A673 (cell line): ENCODE measurements around the gene ZNF18. TPM values are rescaled to one million over a fixed set of nuclear protein-coding genes. Genes with fewer than 3 reads are reported as not detected.

Experiments
- BruUV-seq: library from RNA; stranded (reverse); fragments of 400-500 nt; replicated peaks from 2 replicates; lab custom pipeline; 2021; lab: Mats Ljungman, UMichigan
- CTCF ChIA-PET: fragments of 300-600 bp; sonication (Branson Sonifier 250); formaldehyde crosslinking; loops from one replicate; lab custom pipeline; 2022; ENCODE audit warnings: antibody characterized with exemption; lab: Charles Lee
- POLR2A ChIA-PET: fragments of 300-600 bp; sonication (Branson Sonifier 250); formaldehyde crosslinking; loops from one replicate; lab custom pipeline; 2022; ENCODE audit warnings: antibody characterized with exemption; ENCODE audit not compliant: low non-redundant PET; lab: Charles Lee
- DNase-seq: peaks from one replicate; pipeline ENCODE4 v3.0.0-alpha.2; 2015; ENCODE audit warnings: low spot score
- H3K27ac ChIP-seq: fragments of 200-600 bp; sonication (generic); 2 replicates; pipeline ENCODE4 v1.5.1; 2016; ENCODE audit warnings: mixed run types, low read depth, mild to moderate bottlenecking, mixed read lengths, antibody characterized with exemption, low read length; ENCODE audit not compliant: poor library complexity, severe bottlenecking
- H3K27me3 ChIP-seq: fragments of 200-600 bp; sonication (generic); replicated peaks from 2 replicates; pipeline ENCODE4 v1.6.1; 2017; ENCODE audit warnings: mixed run types, low read depth, mild to moderate bottlenecking, mixed read lengths, antibody characterized with exemption, low read length; ENCODE audit not compliant: insufficient read depth, poor library complexity
- H3K36me3 ChIP-seq: fragments of 200-600 bp; sonication (generic); 2 replicates; pipeline ENCODE4 v1.6.1; 2016; ENCODE audit warnings: mixed run types, mild to moderate bottlenecking, mixed read lengths, antibody characterized with exemption, low read length; ENCODE audit not compliant: insufficient read depth, poor library complexity, severe bottlenecking
- H3K4me1 ChIP-seq: fragments of 200-600 bp; sonication (generic); 2 replicates; pipeline ENCODE4 v1.6.1; 2017; ENCODE audit warnings: mixed run types, mild to moderate bottlenecking, mixed read lengths, antibody characterized with exemption, low read length; ENCODE audit not compliant: insufficient read depth, poor library complexity, severe bottlenecking
- H3K4me3 ChIP-seq: fragments of 200-600 bp; sonication (generic); 2 replicates; pipeline ENCODE4 v1.5.1; 2016; ENCODE audit warnings: low read depth, mixed run types, mild to moderate bottlenecking, mixed read lengths, low read length; ENCODE audit not compliant: poor library complexity, severe bottlenecking
- H3K9me3 ChIP-seq: fragments of 200-600 bp; sonication (generic); 2 replicates; pipeline ENCODE4 v1.6.1; 2016; ENCODE audit warnings: mixed run types, low read depth, mild to moderate bottlenecking, mixed read lengths, antibody characterized with exemption, low read length; ENCODE audit not compliant: poor library complexity, severe bottlenecking
- EZH2 ChIP-seq: fragments of 200-600 bp; sonication (generic); IDR thresholded peaks from 2 replicates; pipeline ENCODE4 v1.6.1; 2017; ENCODE audit warnings: borderline replicate concordance, low read depth, mild to moderate bottlenecking, mixed read lengths, antibody characterized with exemption, low read length; ENCODE audit not compliant: poor library complexity, severe bottlenecking
- intact Hi-C: fragments of 100-400 bp; cut with micrococcal nuclease; formaldehyde crosslinking; loops from one replicate; pipeline ENCODE4 v1.10.0; 2022; ENCODE audit not compliant: unreplicated experiment
- total RNA-seq: library from RNA; stranded (reverse); gene quantifications from 2 replicates; pipeline ENCODE4 v1.2.3, GENCODE V29; 2021
- TF ChIP-seq, protein P1 (sequence below): fragments of 300-800, 200-600 bp; sonication (generic); conservative IDR thresholded peaks from 2 replicates; pipeline ENCODE4 v1.5.1; 2017; ENCODE audit warnings: low read depth, mild to moderate bottlenecking, antibody characterized with exemption, low read length, moderate library complexity, mixed read lengths

ZNF18 gene
- total RNA-seq, 1 experiment from 2014 or later = 11.9 TPM

GRCh38 chr17:12027658-12028057 is 30.4 kb upstream of the ZNF18 start:
- H3K4me3 ChIP-seq = no peak overlapping the region
- no peaks in the 10 kb centered on the region for H3K9me3 ChIP-seq
- H3K36me3 ChIP-seq = no peaks in the 10 kb centered on the region
- intact Hi-C loops = no loop called here
- no TSS peak for BruUV-seq
- no peak overlapping the region for H3K27ac ChIP-seq
- DNase-seq = no peak
- peaks cover 12% of the 10 kb centered on the region for H3K4me1 ChIP-seq
- ChIA-PET POLR2A (no interaction called here), CTCF (no interaction called here)
- TF ChIP-seq, protein P1, sequence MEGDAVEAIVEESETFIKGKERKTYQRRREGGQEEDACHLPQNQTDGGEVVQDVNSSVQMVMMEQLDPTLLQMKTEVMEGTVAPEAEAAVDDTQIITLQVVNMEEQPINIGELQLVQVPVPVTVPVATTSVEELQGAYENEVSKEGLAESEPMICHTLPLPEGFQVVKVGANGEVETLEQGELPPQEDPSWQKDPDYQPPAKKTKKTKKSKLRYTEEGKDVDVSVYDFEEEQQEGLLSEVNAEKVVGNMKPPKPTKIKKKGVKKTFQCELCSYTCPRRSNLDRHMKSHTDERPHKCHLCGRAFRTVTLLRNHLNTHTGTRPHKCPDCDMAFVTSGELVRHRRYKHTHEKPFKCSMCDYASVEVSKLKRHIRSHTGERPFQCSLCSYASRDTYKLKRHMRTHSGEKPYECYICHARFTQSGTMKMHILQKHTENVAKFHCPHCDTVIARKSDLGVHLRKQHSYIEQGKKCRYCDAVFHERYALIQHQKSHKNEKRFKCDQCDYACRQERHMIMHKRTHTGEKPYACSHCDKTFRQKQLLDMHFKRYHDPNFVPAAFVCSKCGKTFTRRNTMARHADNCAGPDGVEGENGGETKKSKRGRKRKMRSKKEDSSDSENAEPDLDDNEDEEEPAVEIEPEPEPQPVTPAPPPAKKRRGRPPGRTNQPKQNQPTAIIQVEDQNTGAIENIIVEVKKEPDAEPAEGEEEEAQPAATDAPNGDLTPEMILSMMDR = no peak
- no peak for TF ChIP-seq EZH2
- H3K27me3 ChIP-seq = no peaks in the 10 kb centered on the region

DNA sequence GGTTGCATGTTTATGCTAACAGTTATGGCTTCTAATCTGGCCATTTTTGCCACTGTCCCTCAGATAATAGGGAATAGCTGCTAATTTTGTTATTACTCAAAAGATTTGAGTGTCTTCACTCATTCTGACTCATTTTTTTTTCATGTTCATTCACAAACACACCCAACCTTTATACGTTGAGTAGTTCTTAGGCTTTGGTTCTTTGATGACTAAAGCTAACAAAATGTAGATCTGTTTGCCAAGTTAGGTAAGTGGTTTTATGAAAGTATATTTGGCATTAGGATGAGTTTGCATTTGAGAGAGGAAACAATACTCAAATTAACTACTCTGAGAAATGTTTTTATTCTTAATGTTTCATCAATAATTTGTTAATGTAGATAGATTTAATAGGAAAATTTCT is 27.1 kb upstream of the ZNF18 start:
- Histone ChIP-seq H3K27ac (no peak overlapping the region), H3K4me3 (no peak overlapping the region), H3K36me3 (no peaks in the 10 kb centered on the region), H3K9me3 (no peaks in the 10 kb centered on the region), H3K27me3 (no peaks in the 10 kb centered on the region), H3K4me1 (peaks cover 20% of the 10 kb centered on the region)
- DNase-seq = no peak
- POLR2A ChIA-PET = no interaction called here
- BruUV-seq = no TSS peak
- CTCF ChIA-PET = no interaction called here
- intact Hi-C loops = no loop called here
- TF ChIP-seq EZH2 = no peak
- TF ChIP-seq, protein P1 = no peak

DNA sequence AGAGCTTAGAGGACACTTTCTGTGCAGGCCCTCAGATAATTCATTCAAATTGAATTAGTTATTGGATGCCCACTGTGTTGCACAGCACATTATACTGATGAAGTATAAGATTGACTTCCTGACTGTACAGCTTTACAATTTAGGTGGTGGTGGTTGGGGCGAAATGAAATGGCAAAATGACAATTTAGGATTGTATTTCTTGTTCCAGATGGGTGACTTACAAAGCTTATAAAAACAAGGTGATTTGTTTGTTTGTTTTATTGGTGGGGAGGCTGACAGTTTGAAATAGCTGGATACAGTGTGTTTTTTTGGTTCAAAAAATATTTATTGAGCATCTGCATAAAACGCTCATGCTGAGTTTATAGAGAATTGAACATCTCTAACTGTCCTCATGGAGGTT is 25.0 kb upstream of the ZNF18 start:
- Histone ChIP-seq H3K9me3 (no peaks in the 10 kb centered on the region), H3K27me3 (no peaks in the 10 kb centered on the region), H3K27ac (peak overlapping the region; percentile 92), H3K36me3 (no peaks in the 10 kb centered on the region), H3K4me3 (peak overlapping the region; percentile 83), H3K4me1 (peaks cover 20% of the 10 kb centered on the region)
- peak; percentile 41 for DNase-seq
- intact Hi-C loops = no loop called here
- TF ChIP-seq, protein P1 = no peak
- TF ChIP-seq EZH2 = no peak
- no TSS peak for BruUV-seq
- ChIA-PET CTCF (no interaction called here), POLR2A (no interaction called here)
